ENCODE data around the gene RCAN1.

RCAN1 gene

GRCh38 chr21:34560609-34561008, 54.3 kb downstream of the RCAN1 start:
- TF ChIP-seq RAD21 (IDR thresholded peaks at IDR 0.05; ENCODE audit: low read depth) = no peak
- no peak for TF ChIP-seq USF1 (IDR thresholded peaks at IDR 0.05)

- no peak for TF ChIP-seq ZBTB7A (IDR thresholded peaks at IDR 0.05; ENCODE audit: low read depth)
- no peak for TF ChIP-seq TCF12 (IDR thresholded peaks at IDR 0.05; ENCODE audit: low read depth)
- no peak for TF ChIP-seq MAX (IDR thresholded peaks at IDR 0.05)
- TF ChIP-seq CEBPB (IDR thresholded peaks at IDR 0.05) = no peak
- no peak for TF ChIP-seq FOXM1 (IDR thresholded peaks at IDR 0.05; ENCODE audit: borderline replicate concordance, low read depth)
- TF ChIP-seq RAD21 (IDR thresholded peaks at IDR 0.05; ENCODE audit: low read depth) = no peak
- TF ChIP-seq TEAD4 (IDR thresholded peaks at IDR 0.05) = no peak
- no peak for TF ChIP-seq NFIC (IDR thresholded peaks at IDR 0.05)
- TF ChIP-seq EGR1 (IDR thresholded peaks at IDR 0.05) = no peak
- no peak for TF ChIP-seq CREB1 (IDR thresholded peaks at IDR 0.05; ENCODE audit: low read depth)
- no peak for TF ChIP-seq TAF1 (IDR thresholded peaks at IDR 0.05; ENCODE audit: low read depth)
- no peak for TF ChIP-seq YY1 (IDR thresholded peaks at IDR 0.05; ENCODE audit: low read depth)
- TF ChIP-seq USF1 (IDR thresholded peaks at IDR 0.05) = no peak
Measured at GRCh38 chr21:34560021-34560420, 54.9 kb downstream of the RCAN1 start.

- no peak for TF ChIP-seq ZBTB7A (IDR thresholded peaks at IDR 0.05; ENCODE audit: low read depth)
- no peak for TF ChIP-seq CEBPB (IDR thresholded peaks at IDR 0.05)
- TF ChIP-seq FOXM1 (IDR thresholded peaks at IDR 0.05; ENCODE audit: borderline replicate concordance, low read depth) = no peak
- no peak for TF ChIP-seq CREB1 (IDR thresholded peaks at IDR 0.05; ENCODE audit: low read depth)
- no peak for TF ChIP-seq YY1 (IDR thresholded peaks at IDR 0.05; ENCODE audit: low read depth)
- no peak for TF ChIP-seq RAD21 (IDR thresholded peaks at IDR 0.05; ENCODE audit: low read depth)
- TF ChIP-seq MAX (IDR thresholded peaks at IDR 0.05) = no peak
- TF ChIP-seq TEAD4 (IDR thresholded peaks at IDR 0.05) = no peak
- TF ChIP-seq TAF1 (IDR thresholded peaks at IDR 0.05; ENCODE audit: low read depth) = no peak
- TF ChIP-seq TCF12 (IDR thresholded peaks at IDR 0.05; ENCODE audit: low read depth) = no peak
- no peak for TF ChIP-seq USF1 (IDR thresholded peaks at IDR 0.05)
Measured at GRCh38 chr21:34559089-34559631, 55.8 kb downstream of the RCAN1 start.

- no peak for TF ChIP-seq ZBTB7A (IDR thresholded peaks at IDR 0.05; ENCODE audit: low read depth)
- no peak for TF ChIP-seq CEBPB (IDR thresholded peaks at IDR 0.05)
- no peak for TF ChIP-seq CREB1 (IDR thresholded peaks at IDR 0.05; ENCODE audit: low read depth)
- no peak for TF ChIP-seq USF1 (IDR thresholded peaks at IDR 0.05)
- TF ChIP-seq RAD21 (IDR thresholded peaks at IDR 0.05; ENCODE audit: low read depth) = no peak
- no peak for TF ChIP-seq TEAD4 (IDR thresholded peaks at IDR 0.05)
- no peak for TF ChIP-seq MAX (IDR thresholded peaks at IDR 0.05)
- no peak for TF ChIP-seq EP300 (IDR thresholded peaks at IDR 0.05; ENCODE audit: borderline replicate concordance)
- TF ChIP-seq TAF1 (IDR thresholded peaks at IDR 0.05; ENCODE audit: low read depth) = no peak
- TF ChIP-seq YY1 (IDR thresholded peaks at IDR 0.05; ENCODE audit: low read depth) = no peak
- no peak for TF ChIP-seq NFIC (IDR thresholded peaks at IDR 0.05)
- no peak for TF ChIP-seq TCF12 (IDR thresholded peaks at IDR 0.05; ENCODE audit: low read depth)
- no peak for TF ChIP-seq FOXM1 (IDR thresholded peaks at IDR 0.05; ENCODE audit: borderline replicate concordance, low read depth)
- TF ChIP-seq REST (IDR thresholded peaks at IDR 0.05; ENCODE audit: low read depth) = no peak
- no peak for TF ChIP-seq EGR1 (IDR thresholded peaks at IDR 0.05)
Measured at GRCh38 chr21:34558166-34558565, 56.7 kb downstream of the RCAN1 start.

GRCh38 chr21:34557261-34557660, 57.7 kb downstream of the RCAN1 start:
- no peak for TF ChIP-seq EP300 (IDR thresholded peaks at IDR 0.05; ENCODE audit: borderline replicate concordance)
- no peak for TF ChIP-seq FOXM1 (IDR thresholded peaks at IDR 0.05; ENCODE audit: borderline replicate concordance, low read depth)
- TF ChIP-seq USF1 (IDR thresholded peaks at IDR 0.05) = no peak
- no peak for TF ChIP-seq CREB1 (IDR thresholded peaks at IDR 0.05; ENCODE audit: low read depth)
- no peak for TF ChIP-seq REST (IDR thresholded peaks at IDR 0.05; ENCODE audit: low read depth)
- no peak for TF ChIP-seq TCF12 (IDR thresholded peaks at IDR 0.05; ENCODE audit: low read depth)
- no peak for TF ChIP-seq RAD21 (IDR thresholded peaks at IDR 0.05; ENCODE audit: low read depth)
- no peak for TF ChIP-seq YY1 (IDR thresholded peaks at IDR 0.05; ENCODE audit: low read depth)
- TF ChIP-seq TAF1 (IDR thresholded peaks at IDR 0.05; ENCODE audit: low read depth) = no peak
- TF ChIP-seq CEBPB (IDR thresholded peaks at IDR 0.05) = no peak

Data from Ishikawa (cell line).